ENCODE data around the gene COPG2.
"Not testable (repeated sequence)": the region's sequence is repeated elsewhere in the genome, so short reads cannot be mapped to it uniquely, and the experiment has no call there.

Gene COPG2

DNA sequence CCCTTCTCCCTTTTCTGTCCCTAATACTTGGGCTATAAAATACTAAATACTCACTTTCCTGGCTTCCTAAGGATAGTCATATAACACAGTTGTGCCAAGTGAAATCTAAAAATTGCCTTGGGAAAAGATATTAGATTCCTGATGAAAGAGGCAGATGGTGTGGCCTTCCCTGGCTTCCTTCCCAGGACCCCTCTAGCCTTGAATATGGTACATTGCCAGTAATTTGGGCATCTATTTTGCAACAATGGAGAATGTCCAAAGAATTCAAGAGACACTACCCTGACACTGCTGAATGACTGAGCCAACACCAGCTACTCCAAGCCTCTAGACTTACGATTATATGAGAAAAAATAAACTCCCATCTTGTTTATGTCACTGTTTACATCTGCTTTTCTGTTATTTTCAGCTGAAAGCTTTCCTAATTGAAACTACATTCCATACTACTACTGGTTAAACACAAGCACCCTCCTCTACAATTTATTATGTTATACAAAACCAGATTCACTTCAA, 17.9 kb downstream of the COPG2 start:
- no peak for DNase-seq (ENCODE audit: low read depth in 3 of 3)

GRCh38 chr7:130649004-130649790, 19.4 kb downstream of the COPG2 start:
- peak in 1 of 3 experiments; percentile 7 for DNase-seq (ENCODE audit: low read depth in 3 of 3)

DNA sequence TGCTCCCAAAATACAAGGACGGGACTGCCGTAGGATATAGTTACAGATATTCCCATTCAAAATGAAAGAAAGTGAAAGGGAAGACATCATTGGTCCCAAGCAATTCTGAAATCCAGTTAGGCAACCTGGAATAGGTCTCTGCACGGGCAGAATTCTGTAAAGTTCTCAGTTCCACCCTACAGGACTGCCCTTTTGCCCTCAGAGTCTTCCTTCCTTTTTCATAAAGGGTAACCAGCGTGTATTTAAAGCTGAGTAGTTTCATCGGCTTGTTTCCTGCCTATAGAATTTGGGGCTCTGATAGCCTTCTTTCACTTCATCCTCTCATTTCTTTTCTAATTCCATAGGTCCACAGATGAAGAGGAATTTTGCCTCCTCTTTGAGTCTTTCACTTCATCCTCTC, 20.0 kb downstream of the COPG2 start:
- DNase-seq (ENCODE audit: low read depth in 3 of 3), result no peak

GRCh38 chr7:130642383-130642782, 26.2 kb downstream of the COPG2 start:
- no peak for DNase-seq (ENCODE audit: low read depth in 3 of 3)

- no peak for DNase-seq (ENCODE audit: low read depth in 3 of 3)
Observed at GRCh38 chr7:130641497-130641896, 27.1 kb downstream of the COPG2 start.

- DNase-seq (ENCODE audit: low read depth in 3 of 3), result no peak
Observed at GRCh38 chr7:130641040-130641439, 27.5 kb downstream of the COPG2 start.

GRCh38 chr7:130639388-130639787, 29.2 kb downstream of the COPG2 start:
- no peak for DNase-seq (ENCODE audit: low read depth in 3 of 3)

DNA sequence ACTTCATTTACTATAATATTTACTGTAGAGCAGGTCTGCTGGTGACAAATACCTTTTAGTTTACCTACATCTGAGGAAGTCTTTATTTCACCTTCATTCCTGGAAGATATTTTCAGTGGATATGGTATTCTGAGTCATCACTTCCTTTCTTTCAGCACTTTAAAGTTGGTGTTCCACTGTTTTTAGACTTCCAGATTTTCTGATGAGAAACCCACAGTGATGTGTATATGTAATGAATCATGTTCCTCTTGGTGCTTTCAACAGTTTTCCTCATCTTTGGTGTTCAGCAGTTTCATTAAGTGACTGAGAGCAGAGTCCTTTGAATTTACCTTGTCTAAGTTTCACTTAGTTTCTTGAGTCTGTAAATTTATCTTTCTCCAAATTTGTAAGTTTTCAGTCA, 36.4 kb downstream of the COPG2 start:
- no peak for DNase-seq (ENCODE audit: low read depth in 3 of 3)

- no peak for DNase-seq (ENCODE audit: low read depth in 3 of 3)
Observed at GRCh38 chr7:130628901-130629300, 39.6 kb downstream of the COPG2 start.

DNA sequence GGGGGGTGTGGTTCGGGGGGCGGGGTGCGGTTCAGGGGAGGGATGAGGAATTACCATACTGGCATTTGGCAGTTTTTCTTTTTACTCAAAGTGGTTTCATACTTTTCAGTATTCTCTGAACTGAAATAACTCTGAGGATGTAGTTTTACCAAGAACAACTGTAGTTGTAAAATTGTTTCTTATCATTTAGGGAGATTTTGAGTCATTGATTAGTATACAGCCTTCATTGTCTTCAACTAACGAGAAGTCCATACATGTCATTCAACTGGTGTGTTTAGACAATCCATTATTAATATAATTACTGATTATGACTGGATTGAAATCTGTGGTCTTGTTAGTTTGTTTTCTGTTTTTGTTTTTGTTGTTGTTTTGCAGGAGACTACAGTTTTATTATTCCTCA, 40.8 kb downstream of the COPG2 start:
- no peak for DNase-seq (ENCODE audit: low read depth in 3 of 3)

- DNase-seq (ENCODE audit: low read depth in 3 of 3), result no peak
Observed at GRCh38 chr7:130622866-130623265, 45.7 kb downstream of the COPG2 start.

DNA sequence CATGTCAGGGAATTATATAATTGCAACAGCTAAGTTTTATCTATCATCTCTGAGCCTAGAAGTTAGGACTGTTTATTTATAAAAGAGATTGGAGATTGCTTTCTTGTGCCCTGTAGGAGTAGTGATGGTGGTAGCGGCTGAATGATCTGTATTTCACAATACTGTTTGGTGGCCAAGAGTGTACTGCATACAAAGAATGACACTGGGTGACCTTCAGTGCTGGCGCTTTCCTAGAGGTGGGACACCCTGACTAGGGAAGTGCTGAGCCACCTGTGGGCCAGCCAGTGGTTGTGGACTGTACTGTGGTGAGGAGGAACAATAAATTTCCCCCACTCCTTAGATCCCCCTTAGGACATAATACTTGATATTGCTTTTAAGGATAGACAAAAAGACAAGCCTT, 53.0 kb downstream of the COPG2 start:
- no peak for DNase-seq (ENCODE audit: low read depth in 3 of 3)

- DNase-seq (ENCODE audit: low read depth in 3 of 3), result no peak
Observed at GRCh38 chr7:130614449-130614848, 54.1 kb downstream of the COPG2 start.

DNA sequence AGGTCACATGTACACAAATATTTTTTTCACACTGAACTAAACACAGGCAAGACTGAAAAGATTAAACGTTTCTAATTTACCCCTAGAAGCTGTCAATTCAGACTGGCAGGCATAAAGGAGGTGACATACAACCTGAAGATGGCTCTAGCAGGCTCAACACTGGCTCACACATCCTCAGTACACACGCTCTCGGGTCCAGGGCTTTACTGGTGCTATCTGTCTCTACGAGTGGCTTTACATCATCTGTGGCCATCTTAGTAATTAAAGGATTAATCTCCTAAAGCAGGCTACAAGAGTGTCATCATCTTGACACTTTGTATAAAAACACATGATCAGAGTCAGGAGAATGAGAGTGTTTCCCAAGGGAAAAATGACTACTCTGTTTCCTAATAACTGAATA, 57.3 kb downstream of the COPG2 start:
- no peak for DNase-seq (ENCODE audit: low read depth in 3 of 3)

DNA sequence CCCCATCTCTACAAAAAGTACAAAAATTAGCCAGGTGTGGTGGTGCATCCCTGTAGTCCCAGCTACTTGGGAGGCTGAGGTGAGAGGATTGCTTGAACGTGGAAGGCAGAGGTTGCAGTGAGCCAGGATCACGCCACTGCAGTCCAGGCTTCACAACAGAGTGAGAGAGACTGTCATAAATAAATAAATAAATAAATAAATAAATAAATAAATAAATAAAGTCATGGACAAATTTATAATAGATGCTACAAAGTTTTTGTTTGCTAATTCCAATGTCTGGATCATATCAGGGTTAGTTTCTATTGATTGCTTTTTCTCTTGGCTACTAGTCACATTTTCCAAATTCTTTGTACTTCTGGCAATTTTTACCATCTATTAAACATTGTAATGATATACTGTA, 61.5 kb downstream of the COPG2 start:
- DNase-seq (ENCODE audit: low read depth in 3 of 3), result not testable (repeated sequence)

GRCh38 chr7:130606161-130606560, 62.4 kb downstream of the COPG2 start:
- DNase-seq (ENCODE audit: low read depth in 3 of 3), result no peak

DNA sequence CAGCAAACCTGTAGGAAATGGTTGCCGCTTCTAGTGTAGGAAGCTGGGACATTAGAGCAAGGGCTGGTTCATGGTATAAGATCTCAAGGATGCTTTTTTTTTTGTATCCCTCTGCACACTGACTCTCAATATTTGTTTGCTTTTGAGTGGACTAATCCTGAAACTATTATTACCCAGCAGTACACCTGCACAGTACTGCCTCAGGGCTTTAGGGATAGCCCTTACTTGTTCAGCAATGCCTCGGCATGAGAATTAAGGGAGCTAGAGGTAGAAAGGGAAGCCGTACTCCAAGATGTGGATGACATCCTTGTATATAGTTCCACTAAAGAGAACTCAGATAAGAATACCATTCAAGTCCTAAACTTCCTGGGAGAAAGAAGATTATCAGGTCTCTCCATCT, 70.5 kb downstream of the COPG2 start:
- no peak for DNase-seq (ENCODE audit: low read depth in 3 of 3)

DNA sequence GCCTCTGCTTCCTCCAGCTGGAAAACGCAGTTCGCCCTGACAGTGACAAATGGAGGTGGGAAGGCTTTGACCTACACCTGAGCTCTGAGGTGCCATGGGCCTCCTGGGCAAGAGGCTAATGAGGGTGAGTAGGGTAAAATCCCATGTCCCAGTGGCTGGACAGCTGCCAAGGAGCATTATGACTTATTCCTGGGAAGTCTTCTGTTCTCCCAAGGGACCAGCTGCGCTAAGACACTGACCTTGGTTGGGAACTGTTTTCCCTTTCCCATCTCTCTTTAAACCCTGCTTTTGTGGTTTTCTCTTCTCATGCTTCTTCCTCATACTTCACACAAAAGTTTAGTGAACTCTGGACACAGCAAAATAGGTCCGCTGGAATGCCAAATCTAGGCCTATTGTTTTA, 72.6 kb downstream of the COPG2 start:
- DNase-seq (ENCODE audit: low read depth in 3 of 3), result no peak

DNA sequence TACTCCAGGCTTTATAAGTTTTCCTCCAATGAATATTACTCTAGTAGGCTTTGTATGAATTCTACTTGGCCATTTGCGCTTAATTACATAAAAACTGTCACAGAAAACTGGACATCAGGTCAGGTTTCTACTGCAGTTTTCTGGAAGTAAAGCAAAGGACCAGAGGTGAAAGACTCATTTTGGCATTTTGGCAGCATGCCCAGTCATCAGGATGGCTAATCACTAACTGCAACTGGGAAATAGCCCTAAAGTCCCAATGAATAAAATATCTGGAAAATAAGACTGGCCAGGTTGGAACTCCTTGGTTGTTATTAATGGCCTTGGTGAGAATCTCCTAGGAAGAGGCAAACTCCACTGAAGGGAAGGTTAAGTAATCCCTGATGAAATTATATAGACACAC, 75.5 kb downstream of the COPG2 start:
- no peak for DNase-seq (ENCODE audit: low read depth in 3 of 3)

- DNase-seq (ENCODE audit: low read depth in 3 of 3), result not testable (repeated sequence)
Observed at GRCh38 chr7:130591464-130591863, 77.1 kb downstream of the COPG2 start.

GRCh38 chr7:130585932-130586331, 82.6 kb downstream of the COPG2 start:
- not testable (repeated sequence) for DNase-seq (ENCODE audit: low read depth in 3 of 3)

GRCh38 chr7:130575110-130575509, 93.4 kb downstream of the COPG2 start:
- DNase-seq (ENCODE audit: low read depth in 3 of 3), result not testable (repeated sequence)

GRCh38 chr7:130570144-130570543, 98.4 kb downstream of the COPG2 start:
- not testable (repeated sequence) for DNase-seq (ENCODE audit: low read depth in 3 of 3)

DNA sequence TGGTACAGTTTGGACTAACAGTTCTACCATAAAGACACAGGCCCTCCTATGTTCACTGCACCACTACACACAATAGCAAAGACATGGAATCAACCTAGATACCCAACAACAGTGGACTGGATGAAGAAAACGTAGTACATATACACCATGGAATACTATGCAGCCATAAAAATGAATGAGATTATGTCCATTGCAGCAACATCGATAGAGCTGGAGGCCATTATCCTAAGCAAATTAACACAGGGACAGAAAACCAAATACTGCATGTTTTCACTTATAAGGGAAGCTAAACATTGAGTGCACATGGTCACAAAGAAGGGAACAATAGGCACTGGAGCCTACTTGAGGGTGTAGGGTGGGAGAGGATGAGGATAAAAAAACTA, 101.7 kb downstream of the COPG2 start:
- DNase-seq (ENCODE audit: low read depth in 3 of 3), result no peak
